HG03565 (cell line): ENCODE measurements around the gene ANKK1.

Experiments used
- ATAC-seq: cut with Tn5 transposase; IDR thresholded peaks from one replicate; pipeline ENCODE4 v1.9.1; 2021; ENCODE audit warnings: mild to moderate bottlenecking, moderate library complexity; ENCODE audit not compliant: unreplicated experiment

Gene ANKK1

GRCh38 chr11:113449743-113450142, 62.2 kb downstream of the ANKK1 start:
- no peak for ATAC-seq
